Activated CD8-positive, alpha-beta memory T cell treated with anti-CD3 and anti-CD28 coated beads for 1 hour (primary cell): ENCODE results near the gene GLB1L.
"Not testable (repeated sequence)": the region's sequence is repeated elsewhere in the genome, so short reads cannot be mapped to it uniquely, and the experiment has no call there.

Experiments used
- DNase-seq, 2 donors: peaks; one replicate each; pipeline ENCODE4 v3.0.0-alpha.2; 2020; ENCODE audit warnings: low read depth in 1 of 2; ENCODE audit errors: extremely low read depth in 1 of 2

GLB1L gene

DNA sequence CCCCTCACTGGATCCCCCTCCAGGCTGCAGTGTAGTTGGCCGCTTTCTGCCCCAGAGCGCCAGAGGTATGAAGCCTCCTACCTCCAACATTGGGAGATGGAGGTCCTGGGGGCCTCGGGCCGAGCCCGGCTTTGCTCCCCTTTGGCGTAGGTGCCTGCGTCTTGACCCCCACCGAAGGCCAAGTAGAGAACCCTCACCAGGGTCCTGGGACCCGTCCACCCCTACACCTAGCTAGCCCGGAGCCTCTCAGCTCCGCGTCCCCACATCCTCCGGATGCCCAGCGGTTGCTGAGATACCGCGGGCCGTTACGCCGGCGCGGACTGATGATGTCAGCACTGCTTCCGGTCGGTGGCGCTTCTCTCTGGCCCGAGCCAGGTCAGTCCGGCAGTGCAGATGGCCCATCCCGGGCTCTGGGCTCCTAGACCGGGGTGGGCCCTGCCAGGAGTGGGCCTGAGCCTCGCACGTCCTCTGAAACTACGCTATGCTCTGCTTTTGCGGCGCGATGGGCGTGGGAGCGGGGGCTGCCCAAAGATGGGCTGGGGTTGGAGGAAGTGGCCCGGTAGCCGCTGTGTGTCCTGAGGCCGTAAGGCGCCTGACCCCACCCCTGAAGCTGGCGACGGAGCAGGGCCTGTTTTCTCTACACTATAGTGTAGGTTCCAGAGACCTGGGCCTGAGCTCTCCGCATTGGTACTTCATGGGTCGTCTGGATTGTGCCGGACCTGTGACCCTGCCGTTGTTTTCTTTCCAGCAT lies at the start of gene GLB1L, which contains the start of gene STK16:
Gene GLB1L, minus strand, starts transcription at position 297 of the 751 bp plus-strand sequence. CDS start 1,871 bp downstream, outside the sequence.
Gene STK16, plus strand, starts transcription at position 332 of the 751 bp plus-strand sequence. CDS start 521 bp downstream, outside the sequence.
- DNase-seq = peak in 1 of 2 donors; percentile 86

DNA sequence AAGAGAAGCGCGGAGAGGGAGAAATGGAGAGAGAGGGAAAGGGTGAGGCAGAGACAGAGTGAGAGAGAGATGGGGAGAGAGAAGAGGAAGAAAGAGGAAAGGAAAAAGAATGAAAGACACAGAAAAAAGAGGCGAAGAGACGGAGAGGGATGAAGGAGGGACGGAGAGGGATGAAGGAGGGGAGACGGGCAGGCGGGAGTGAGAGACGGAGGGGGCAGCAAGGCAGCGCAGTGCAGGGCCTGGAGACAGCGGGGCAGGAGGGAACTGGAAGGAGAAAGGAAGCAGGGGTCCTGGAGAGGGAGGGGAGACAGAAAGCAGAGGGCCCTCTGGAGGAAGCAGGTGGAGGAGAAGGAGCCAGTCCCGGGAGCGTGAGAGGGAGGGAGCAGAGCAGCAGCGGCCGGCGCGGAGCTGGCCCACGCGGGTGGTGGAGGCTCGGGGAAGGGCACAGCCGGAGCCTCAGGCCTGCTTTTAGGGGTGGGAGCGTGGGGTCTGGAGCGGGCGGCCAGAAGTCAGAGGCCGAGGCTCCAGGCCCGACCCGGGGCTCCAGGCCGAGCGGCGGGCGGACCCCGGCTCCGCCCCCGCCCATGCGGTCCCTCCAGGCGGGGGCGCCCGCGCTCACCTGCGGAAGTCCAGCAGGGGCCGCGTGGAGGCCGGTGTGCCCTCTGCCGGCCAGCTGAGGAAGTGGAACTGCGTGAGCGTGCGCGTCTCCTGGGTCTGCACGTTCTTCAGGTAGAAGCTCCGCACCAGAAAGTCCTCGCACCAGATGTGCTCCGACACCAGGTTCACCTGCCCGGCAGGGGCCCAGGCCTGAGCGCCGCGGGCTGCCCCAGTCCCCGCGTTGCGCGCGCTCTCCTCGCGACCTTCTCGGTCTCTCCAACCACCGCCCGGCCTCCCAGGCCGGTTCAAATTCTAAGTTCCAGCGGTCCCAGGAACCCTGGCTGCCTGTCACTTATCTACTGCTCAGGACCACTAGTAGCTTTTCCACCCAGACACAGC lies 49.4 kb upstream of the GLB1L start:
- DNase-seq = peak; percentile 71 to 81

- no peak for DNase-seq
Measured at GRCh38 chr2:219293736-219294231, 48.5 kb upstream of the GLB1L start.

GRCh38 chr2:219292616-219293015 lies 47.4 kb upstream of the GLB1L start:
- no peak for DNase-seq

GRCh38 chr2:219291910-219292490 lies 46.8 kb upstream of the GLB1L start:
- DNase-seq = no peak

DNA sequence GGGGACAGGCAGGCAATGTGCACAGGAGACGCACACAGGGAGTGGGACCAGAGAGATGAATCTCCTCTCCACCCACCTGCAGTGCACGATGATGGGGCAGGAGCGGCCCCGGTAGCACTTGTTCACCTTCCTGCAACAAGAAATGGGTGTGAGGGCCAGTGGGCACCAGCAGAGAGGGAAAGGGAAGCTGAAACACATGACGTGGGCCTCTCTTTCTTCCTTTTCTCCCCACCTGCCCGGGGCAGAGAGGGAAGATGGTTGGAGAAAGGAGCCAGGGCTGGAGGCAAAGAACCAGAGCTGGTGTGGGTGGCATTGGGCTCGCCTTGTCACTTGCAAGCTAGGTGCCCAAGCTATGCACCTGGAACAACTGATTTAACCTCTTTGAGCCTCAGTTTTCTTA lies 46.1 kb upstream of the GLB1L start:
- no peak for DNase-seq

- no peak for DNase-seq
Measured at GRCh38 chr2:219290381-219291171, 45.3 kb upstream of the GLB1L start.

DNA sequence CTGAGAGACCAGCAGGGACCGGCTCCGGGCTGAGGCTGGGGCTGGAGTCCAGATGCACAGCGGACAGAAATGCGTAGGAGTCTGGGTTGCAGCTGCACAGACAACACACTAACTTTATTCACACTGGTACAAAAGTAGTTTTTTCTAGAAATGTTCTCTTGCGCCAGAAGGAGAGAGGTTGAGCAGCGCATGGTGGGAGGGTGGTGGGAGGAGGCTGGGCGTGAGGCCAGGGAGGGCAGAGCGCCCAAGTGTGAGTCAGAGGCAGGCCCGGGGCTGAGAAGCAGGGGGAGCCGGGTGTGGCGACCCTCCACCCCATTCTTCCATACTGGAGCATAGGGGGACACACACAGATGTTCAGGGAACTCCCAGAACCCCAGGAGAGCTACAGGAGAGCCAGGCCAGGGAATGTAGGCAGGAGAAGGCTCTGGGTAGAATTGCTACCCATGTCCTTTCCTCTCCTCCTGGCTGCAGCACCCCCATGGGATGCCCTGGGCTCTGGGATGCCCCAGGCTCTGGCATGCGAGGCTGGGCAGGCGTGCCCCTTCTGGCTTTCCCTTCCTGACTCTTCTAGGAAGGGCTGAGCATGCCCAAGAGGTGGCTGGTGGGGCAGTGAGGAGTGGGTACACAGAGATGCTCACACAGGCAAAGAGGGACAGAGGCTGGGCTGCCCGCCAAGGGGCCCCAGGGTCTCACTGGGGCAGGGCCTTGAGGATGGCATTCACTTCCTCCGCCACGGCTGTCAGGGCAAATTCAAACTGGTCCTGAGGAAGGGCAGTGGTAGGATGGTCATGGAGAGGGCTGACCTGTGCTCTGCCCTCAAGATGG lies 44.5 kb upstream of the GLB1L start:
- DNase-seq = no peak

DNA sequence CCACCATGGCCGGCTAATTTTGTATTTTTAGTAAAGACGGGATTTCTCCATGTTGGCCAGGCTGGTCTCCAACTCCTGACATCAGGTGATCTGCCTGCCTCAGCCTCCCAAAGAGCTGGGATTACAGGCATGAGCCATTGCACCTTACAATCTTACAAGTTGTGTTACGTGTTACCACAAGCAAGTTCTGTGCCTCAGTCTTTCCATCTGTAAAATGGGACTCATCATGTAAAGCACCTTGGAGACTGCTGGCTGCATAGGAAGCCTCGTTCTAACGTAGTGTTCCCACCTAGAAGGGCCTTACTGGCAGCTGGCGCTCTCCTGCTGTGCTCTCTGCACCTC lies 43.9 kb upstream of the GLB1L start:
- DNase-seq = no peak

DNA sequence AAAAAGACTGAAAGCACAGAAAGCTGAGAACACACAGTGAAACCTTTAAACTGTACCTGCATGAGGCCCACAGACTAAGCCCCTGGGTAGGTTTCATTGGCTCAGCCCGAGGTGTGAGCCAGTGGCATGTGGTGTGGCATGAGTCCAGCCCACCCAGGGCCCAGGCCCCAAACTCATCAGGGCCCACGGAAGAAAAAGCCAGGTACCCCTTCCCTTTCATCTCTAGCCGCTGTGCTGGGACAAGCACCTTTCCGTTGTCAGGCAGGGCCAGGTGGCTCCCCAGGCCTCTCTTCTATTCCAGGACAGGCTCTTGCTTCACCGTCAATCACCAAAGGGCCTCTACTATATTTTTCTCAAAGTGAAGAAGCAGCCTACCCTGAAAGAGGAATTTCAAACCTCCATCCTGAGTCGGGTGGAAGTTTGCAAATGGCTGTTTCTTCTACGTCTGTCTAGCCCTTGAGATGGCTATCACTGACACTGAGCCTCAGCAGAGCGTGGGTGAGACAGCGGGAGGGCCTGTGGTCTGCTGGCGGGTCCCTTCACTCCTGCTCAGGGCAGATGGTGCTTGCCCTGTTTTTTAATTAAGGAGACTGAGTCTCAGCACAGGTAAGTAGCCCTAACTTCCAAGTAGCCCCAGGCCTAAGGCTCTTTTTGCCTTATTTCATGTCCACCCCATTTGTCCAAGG lies 42.5 kb upstream of the GLB1L start:
- no peak for DNase-seq

- DNase-seq = not testable (repeated sequence)
Measured at GRCh38 chr2:219287116-219287440, 41.8 kb upstream of the GLB1L start.

DNA sequence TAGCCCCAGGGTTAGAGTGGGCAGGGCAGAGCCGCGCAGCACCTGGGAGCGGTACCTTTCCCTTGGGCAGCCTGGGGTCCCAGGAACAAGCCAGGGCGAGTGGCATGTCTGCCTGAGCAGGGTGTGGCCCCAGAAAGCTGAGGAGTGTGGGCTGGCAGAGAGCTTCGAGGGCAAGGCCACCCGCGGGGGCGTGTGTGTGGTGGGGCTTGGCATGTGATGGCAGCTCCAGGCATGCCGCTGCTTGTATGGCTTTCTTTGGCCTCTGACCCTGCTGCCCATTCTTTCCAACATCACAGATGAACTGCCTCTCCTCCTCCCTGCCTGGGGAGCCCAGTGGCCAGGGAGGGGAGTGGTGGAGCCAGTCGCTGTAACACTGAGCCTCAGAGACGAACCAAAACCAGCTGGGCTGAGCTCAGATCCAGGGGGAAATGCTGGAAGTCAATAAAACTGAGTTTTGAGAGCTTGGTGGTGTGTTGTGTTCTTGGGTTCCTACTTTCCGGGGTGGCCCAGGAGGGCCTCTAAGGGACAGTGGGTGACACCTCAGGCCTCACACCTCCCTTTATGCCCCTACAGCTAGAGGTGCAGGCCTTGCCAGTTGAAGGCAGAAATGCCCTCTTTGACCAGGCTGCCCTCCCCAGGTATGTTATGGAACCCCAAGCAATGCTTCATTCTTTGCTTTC lies 41.3 kb upstream of the GLB1L start:
- no peak for DNase-seq

- no peak for DNase-seq
Measured at GRCh38 chr2:219285894-219286425, 40.7 kb upstream of the GLB1L start.

DNA sequence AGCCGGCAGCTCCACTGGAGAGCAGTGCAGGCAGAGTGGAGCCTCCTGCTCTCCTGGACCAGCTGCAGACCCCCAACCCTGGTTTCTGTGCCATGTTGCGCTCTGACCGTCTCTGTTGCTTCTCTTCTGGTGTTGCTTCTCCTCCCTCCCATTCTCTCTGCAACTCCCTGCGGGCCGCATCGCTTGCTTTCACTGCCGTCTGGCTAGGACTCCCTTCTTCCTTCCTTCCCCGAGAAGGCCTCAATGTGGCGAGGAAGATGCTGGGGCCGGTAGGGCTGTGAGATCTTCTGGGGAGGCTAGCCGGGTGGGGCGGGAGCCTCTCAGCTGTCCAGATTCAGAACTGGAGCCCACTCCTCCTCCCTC lies 40.1 kb upstream of the GLB1L start:
- DNase-seq = no peak

DNA sequence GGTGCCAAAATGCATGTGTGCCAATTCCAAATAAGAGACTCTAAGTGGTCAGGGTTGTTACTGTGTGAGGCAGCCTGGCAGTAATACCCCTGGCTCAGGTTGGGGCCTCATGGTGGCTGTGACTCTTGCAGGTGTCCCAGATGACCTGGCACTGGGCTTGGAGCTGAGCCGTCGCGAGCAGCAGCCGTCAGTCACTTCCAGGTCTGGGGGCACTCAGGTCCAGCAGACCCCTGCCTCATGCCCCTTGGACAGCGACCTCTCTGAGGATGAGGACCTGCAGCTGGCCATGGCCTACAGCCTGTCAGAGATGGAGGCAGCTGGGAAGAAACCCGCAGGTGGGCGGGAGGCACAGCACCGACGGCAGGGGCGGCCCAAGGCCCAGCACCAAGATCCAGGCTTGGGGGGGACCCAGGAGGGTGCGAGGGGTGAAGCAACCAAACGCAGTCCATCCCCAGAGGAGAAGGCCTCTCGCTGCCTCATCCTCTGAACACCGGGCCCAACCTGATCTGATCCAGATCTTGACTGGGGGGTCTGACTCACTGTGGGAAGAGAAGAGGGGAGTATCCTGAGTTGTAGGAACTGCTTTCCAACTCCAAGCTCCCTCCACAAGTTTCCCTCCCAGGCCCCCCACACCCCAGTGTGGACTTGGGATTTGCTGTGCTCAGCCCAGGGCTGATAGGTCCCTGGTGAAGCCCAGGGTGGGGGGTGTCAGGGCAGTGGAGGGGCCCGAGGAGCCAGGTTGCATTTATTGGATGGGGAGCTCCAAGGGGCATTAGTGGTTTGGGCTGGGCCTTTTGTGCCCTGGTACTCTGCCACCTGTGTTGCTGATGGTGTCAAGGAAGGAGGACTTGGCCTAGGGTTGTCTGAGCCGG lies 39.5 kb upstream of the GLB1L start:
- no peak for DNase-seq

- no peak for DNase-seq
Measured at GRCh38 chr2:219282943-219283581, 37.8 kb upstream of the GLB1L start.

DNA sequence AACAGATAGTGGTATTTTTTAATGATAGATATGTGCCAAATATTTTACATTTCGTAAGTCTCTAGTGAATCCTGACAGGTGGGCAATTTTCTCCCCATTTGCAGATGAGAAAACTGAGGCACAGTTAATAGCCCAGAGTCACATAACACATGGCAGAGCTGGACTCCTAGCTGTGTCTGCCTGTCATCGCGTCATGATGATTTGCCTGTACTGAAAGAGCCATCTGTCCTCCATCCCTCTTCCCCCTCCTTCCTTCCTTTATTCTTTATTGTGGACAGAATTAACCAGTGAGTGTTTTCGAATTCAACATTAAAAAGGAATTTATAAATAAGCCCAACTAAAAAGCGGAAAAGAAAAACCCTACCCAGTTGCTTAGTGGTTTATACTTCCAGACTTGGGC lies 37.1 kb upstream of the GLB1L start:
- DNase-seq = no peak
